Hypothalamus (tissue), 51 donors: Measurements from ENCODE around the gene GC.
A peak's percentile ranks its signal among the peaks of the same experiment; 100 is the strongest.
"Not testable (repeated sequence)": the region's sequence is repeated elsewhere in the genome, so short reads cannot be mapped to it uniquely, and the experiment has no call there.

Experiments
- DNase-seq, 51 donors: peaks; one replicate each; lab custom pipeline; 2025; lab: John Stamatoyannopoulos, UW

Gene GC

GRCh38 chr4:71768123-71768522, 15.8 kb downstream of the GC start:
- DNase-seq = no peak

GRCh38 chr4:71765821-71766383, 18.0 kb downstream of the GC start:
- DNase-seq = no peak

- DNase-seq = no peak
Measured at GRCh38 chr4:71765350-71765749, 18.5 kb downstream of the GC start.

DNA sequence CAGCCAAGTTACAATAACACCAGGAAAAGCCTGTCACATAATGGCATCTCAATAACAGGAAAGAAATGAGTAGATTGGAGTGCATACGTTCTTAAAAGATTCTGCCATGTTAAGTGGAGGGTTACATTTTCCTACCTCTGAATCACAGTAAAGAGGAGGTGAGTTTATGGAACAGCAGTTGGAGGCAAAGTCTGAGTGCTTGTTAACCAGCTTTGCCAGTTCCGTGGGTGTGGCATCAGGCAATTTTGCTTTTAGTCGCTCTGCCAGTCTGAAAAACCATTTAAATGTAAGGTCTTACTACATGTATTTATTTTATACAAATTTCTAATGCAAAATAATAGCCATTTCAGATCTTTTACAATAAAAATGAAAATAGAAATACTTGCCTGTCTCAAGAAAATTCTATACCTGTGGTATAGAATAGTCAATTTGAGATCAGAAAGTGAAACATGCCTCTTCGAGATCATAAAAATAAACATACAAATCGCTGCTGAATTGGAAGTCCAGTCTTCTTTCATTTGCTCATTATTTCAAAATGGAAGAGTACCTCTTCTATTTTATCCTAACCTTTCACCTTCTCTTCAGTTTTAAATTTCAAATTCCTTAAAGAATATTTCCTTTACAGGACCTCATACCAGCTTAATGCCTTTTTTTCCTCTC, 31.4 kb downstream of the GC start:
- DNase-seq = no peak

DNA sequence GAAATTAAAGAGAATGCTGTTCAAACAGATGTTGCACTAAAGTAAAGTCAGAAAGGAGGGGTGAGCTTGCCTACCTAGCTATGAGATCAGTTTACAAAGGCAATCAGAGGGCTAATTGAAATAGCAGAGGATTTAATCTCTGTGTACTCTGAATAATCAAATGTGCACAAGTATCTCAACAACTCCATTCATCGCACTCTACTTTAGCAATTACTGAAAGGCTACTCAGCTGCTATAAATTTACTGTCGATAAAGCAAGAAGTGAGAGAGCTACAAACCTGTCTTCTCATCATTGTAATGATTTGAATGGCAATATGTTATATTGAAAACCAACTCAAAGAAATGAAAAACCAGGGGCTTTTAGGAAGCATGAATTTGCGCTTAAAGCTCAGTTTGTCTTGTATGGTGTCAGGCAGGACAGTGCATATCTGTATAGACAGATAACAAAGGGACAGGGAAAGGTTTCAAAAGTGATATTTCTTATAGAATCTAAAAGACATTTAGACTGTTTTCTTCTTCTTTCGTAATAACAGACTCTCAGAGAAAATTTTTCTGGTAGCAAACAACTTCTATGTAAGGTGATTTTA, 34.8 kb downstream of the GC start:
- no peak for DNase-seq

GRCh38 chr4:71746379-71746778, 37.5 kb downstream of the GC start:
- DNase-seq = no peak

GRCh38 chr4:71738782-71739181, 45.1 kb downstream of the GC start:
- DNase-seq = not testable (repeated sequence)

GRCh38 chr4:71732706-71733105, 51.2 kb downstream of the GC start:
- no peak for DNase-seq

DNA sequence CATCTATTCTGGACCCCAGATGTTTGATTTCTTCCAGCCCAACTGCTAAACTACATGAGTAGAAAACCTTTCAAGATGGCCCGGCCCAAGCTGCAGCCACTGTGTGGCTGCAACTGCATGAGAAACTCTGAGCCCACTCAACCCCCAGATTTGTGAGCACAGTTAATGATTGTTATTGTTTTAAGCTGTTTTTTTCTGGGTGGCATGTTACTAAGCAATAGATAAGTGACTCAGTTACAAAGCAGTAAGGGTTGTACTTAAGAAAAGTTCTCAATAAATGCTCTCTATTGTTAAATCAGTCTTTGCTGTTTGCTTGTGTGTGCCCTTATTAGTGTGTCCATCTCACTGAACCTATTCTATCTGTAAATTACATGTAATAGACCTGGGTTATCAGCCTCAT, 51.8 kb downstream of the GC start:
- no peak for DNase-seq

DNA sequence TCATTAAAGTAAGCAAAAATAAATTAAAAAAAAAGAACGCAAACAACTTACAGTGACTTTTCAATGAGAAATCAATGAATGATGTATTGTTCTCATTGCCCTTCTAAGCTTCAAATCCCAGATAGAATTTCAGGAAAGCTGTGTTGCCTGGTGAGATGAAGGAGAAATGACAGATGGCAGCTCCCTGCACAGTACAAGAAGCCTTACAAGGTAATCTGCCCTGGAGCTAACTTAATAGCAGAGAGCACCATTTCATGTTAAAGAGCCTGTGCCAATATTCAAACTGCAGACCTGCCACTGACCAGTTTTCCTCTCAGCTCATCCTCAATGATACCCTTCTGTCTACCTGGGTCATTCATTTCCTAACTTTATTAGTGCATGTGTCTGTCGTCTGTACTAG, 54.0 kb downstream of the GC start:
- DNase-seq = no peak

DNA sequence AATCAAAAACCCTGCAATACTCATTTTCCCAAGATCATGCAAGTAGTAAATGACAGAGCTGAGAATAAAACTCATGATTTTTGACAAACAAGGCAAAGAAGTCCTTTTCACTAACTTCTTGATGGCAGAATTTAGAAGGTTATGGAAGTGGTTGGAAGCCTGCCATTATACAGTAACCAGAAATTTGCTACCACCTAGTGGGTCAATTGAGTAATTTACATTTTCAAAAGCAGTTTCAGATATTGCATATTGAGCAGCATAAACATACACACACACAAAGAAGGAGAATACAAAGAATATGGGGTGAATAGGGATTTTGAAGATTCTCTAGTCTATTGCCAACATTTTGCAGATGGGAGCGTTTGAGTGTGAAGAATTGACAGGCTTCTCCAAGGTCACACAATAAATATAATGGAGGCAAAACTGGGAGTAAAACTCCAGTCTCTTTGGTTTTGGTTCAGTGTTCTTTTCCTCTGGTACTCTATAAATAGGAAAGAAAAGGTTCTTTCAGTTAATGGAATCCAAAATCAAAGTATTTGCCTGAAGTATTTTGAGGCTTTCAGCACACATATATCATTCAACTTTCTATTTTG, 70.2 kb downstream of the GC start:
- peak in 1 of 51 donors; percentile 58 for DNase-seq

DNA sequence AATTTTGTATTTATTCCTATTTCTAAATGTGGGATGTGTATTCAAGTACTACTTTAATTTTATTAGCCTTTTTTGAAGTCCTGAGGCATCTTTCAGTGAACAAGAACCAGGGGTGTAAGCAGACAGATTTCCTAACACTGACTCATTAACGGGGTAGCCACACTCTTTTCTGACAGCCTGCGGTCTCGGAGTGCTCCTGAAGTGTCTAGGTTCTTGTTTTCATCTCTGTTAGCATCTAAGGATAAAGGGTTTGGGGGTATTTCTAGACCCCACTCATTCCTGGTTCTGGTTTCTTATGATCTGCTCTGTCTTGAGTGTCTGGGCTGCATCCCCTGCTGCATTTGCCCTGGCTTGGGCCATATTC, 71.9 kb downstream of the GC start:
- DNase-seq = no peak

DNA sequence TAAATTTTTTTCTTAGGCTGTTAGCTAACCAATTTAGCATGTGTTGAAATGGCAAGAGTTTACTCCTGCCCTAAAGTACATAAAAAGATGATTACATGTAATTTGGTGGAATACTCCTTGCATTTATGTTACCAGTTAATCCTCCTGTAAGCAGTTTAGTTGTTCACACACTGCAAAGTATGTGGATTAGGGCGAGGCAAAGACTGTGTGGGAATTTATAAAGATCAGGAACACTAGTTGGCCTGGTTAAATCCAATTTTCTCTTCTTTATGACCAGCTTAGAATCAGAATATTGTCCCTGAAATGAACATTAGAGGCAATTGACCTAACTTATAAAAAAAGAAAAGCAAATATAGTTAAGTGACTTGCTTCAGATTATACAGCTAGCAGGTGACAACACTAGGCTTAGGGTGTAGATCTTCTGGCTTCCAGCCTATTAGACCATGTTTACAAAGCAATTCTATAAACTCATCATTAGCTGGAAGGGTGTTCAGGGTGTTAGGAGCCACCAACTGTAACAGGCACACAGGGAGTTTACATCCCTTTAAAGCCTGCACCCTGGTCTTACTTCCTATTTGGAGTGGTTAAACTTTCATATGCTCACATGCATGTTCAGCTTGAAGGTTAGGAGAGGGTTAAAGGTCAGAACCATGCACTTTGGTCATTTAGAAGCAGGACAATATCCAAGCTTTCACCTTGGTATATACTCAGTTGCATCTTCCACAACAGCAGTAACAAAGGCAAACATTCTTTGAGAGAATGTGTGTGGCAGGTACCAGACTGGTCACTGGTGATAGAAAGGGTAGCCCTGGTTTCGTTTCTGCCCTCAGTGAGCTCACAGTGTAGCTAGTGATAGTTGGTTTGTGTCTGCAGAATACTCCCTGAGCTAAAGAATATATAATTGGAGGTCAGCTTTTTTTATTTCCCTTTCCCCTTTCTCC, 72.6 kb downstream of the GC start:
- no peak for DNase-seq

GRCh38 chr4:71709961-71710360, 73.9 kb downstream of the GC start:
- no peak for DNase-seq

- no peak for DNase-seq
Measured at GRCh38 chr4:71698141-71698540, 85.7 kb downstream of the GC start.

- no peak for DNase-seq
Measured at GRCh38 chr4:71697031-71697430, 86.8 kb downstream of the GC start.

- no peak for DNase-seq
Measured at GRCh38 chr4:71694961-71695360, 88.9 kb downstream of the GC start.

- DNase-seq = no peak
Measured at GRCh38 chr4:71692963-71693362, 90.9 kb downstream of the GC start.

DNA sequence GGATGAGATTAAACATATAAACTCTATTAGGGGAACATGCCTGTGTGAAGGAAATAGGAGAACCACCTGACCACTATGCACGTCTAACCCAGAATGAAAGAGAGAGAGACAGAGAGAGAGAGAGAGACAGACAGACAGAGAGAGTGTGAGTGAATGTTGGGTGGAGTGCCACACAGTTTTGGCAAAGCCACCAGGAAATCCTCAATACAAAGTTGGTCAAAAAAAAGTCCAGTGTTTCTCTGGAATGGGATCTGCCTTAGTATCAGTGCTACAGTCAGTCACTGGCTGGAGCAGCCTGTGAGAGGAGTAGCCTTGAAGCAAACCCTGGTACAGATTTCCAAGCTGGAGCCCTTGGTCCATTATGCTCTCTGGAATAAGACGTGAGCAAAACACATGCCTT, 91.7 kb downstream of the GC start:
- DNase-seq = no peak
